Nephron progenitor cell (in vitro differentiated cells): ENCODE results near the gene ABLIM3.

ENCODE experiments used
- DNase-seq: peaks from one replicate; pipeline ENCODE4 v3.0.0; 2021
- H3K27ac Mint-ChIP-seq: 2 replicates; pipeline ENCODE4 v1.8.0; 2021; ENCODE audit warnings: mild to moderate bottlenecking, moderate library complexity, mixed read lengths
- H3K27me3 Mint-ChIP-seq: 2 replicates; pipeline ENCODE4 v1.8.0; 2021; ENCODE audit warnings: mild to moderate bottlenecking, low read depth, mixed read lengths; ENCODE audit not compliant: poor library complexity
- H3K36me3 Mint-ChIP-seq: 2 replicates; pipeline ENCODE4 v1.8.0; 2021; ENCODE audit warnings: low read depth, mixed read lengths
- H3K4me1 Mint-ChIP-seq: 2 replicates; pipeline ENCODE4 v1.8.0; 2021; ENCODE audit warnings: mixed read lengths
- H3K4me3 Mint-ChIP-seq: 2 replicates; pipeline ENCODE4 v1.8.0; 2021; ENCODE audit warnings: mild to moderate bottlenecking, moderate library complexity, mixed read lengths
- H3K9me3 Mint-ChIP-seq: 2 replicates; pipeline ENCODE4 v1.8.0; 2021; ENCODE audit warnings: mild to moderate bottlenecking, moderate library complexity, mixed read lengths
- CTCF ChIP-seq: fragments of 200-600 bp; sonication (generic); IDR thresholded peaks from 2 replicates; pipeline ENCODE4 v1.5.0; 2021; ENCODE audit warnings: antibody characterized with exemption

The ABLIM3 gene

GRCh38 chr5:149134778-149135500 is 6.4 kb upstream of the ABLIM3 start:
- Mint-ChIP-seq H3K9me3 (no peaks in the 10 kb centered on the region), H3K27ac (no peak overlapping the region), H3K4me3 (no peak overlapping the region), H3K4me1 (no peaks in the 10 kb centered on the region), H3K36me3 (no peaks in the 10 kb centered on the region), H3K27me3 (peaks cover 45% of the 10 kb centered on the region)
- DNase-seq, result no peak
- no peak for TF ChIP-seq CTCF

GRCh38 chr5:149135536-149136201 is 5.6 kb upstream of the ABLIM3 start:
- DNase-seq, result no peak
- Mint-ChIP-seq H3K4me3 (no peak overlapping the region), H3K36me3 (no peaks in the 10 kb centered on the region), H3K4me1 (no peaks in the 10 kb centered on the region), H3K9me3 (no peaks in the 10 kb centered on the region), H3K27ac (no peak overlapping the region), H3K27me3 (peaks cover 42% of the 10 kb centered on the region)
- no peak for TF ChIP-seq CTCF

- Mint-ChIP-seq H3K4me1 (peaks cover 5% of the 10 kb centered on the region), H3K27ac (no peak overlapping the region), H3K9me3 (no peaks in the 10 kb centered on the region), H3K4me3 (no peak overlapping the region), H3K36me3 (no peaks in the 10 kb centered on the region), H3K27me3 (peaks cover 58% of the 10 kb centered on the region)
- no peak for DNase-seq
- TF ChIP-seq CTCF, result no peak
These were observed 2.9 kb upstream of the ABLIM3 start for GRCh38 chr5:149138182-149138923.

- DNase-seq, result no peak
- Mint-ChIP-seq H3K4me3 (peak overlapping the region; percentile 53), H3K27ac (no peak overlapping the region), H3K4me1 (peaks cover 5% of the 10 kb centered on the region), H3K9me3 (no peaks in the 10 kb centered on the region), H3K27me3 (peaks cover 64% of the 10 kb centered on the region), H3K36me3 (no peaks in the 10 kb centered on the region)
- TF ChIP-seq CTCF, result no peak
These were observed 893 bp upstream of the ABLIM3 start for GRCh38 chr5:149140197-149141002.

- TF ChIP-seq CTCF, result no peak
- Mint-ChIP-seq H3K4me3 (peak overlapping the region; percentile 78), H3K4me1 (peaks cover 5% of the 10 kb centered on the region), H3K27me3 (peaks cover 52% of the 10 kb centered on the region), H3K9me3 (no peaks in the 10 kb centered on the region), H3K27ac (no peak overlapping the region), H3K36me3 (no peaks in the 10 kb centered on the region)
- no peak for DNase-seq
These were observed 911 bp downstream of the ABLIM3 start for GRCh38 chr5:149141957-149142851.
